HG02678 (cell line): ENCODE measurements around the gene ZBED4.
A peak's percentile ranks its signal among the peaks of the same experiment; 100 is the strongest.

Experiments
- ATAC-seq: cut with Tn5 transposase; IDR thresholded peaks from one replicate; pipeline ENCODE4 v1.9.1; 2021; ENCODE audit warnings: mild to moderate bottlenecking, moderate library complexity; ENCODE audit not compliant: unreplicated experiment

ZBED4 gene

GRCh38 chr22:49934160-49934890 is 80.7 kb downstream of the ZBED4 start:
- ATAC-seq, result no peak

GRCh38 chr22:49934891-49935557 is 81.4 kb downstream of the ZBED4 start:
- no peak for ATAC-seq

GRCh38 chr22:49935561-49935960 is 81.9 kb downstream of the ZBED4 start:
- ATAC-seq, result no peak

GRCh38 chr22:49936018-49936972 is 82.7 kb downstream of the ZBED4 start:
- peak; percentile 60 for ATAC-seq

GRCh38 chr22:49936973-49937757 is 83.5 kb downstream of the ZBED4 start:
- no peak for ATAC-seq

- no peak for ATAC-seq
Observed at GRCh38 chr22:49937758-49938564, 84.3 kb downstream of the ZBED4 start.

GRCh38 chr22:49938565-49939136 is 85.0 kb downstream of the ZBED4 start:
- no peak for ATAC-seq
